GM12878 (cell line): Measurements from ENCODE around the gene RAP1GAP2. TPM values are rescaled to one million over a fixed set of nuclear protein-coding genes. Genes with fewer than 3 reads are reported as not detected.

ENCODE experiments used
- BMI1 ChIP-seq: fragments of 450-650 bp; IDR thresholded peaks from 2 replicates; pipeline ENCODE4 v1.6.1; 2016; ENCODE audit warnings: mild to moderate bottlenecking, moderate library complexity, borderline replicate concordance
- GABPA ChIP-seq: IDR thresholded peaks from 2 replicates; pipeline ENCODE4 v1.6.1; 2014; ENCODE audit warnings: antibody characterized with exemption, low read depth, mild to moderate bottlenecking, inconsistent platforms
- ZNF592 ChIP-seq: fragments of 450-650 bp; IDR thresholded peaks from 2 replicates; pipeline ENCODE4 v1.6.1; 2017; ENCODE audit warnings: mild to moderate bottlenecking, moderate library complexity
- polyA plus RNA-seq, 11 experiments: library from polyadenylated mRNA; depleted of rRNA in 4 of 11; unstranded in 6 of 11; stranded (reverse) in 5 of 11; fragments of >200 nt; fragmentation: Nextera tagmentation in 4 of 11; fragmentation: Illumina TruSeq in 1 of 11; extraction: Ambion mirVana in 4 of 11; extraction: Trizol in 1 of 11; gene quantifications; 1 replicate in 1 of 11; 2 replicates in 10 of 11; pipeline versions ENCODE4 v1.2.1 to v1.2.3, GENCODE V29; 2011 to 2016; ENCODE audit warnings: inconsistent platforms in 2 of 11, missing spikeins in 2 of 11, low read depth in 1 of 11
- total RNA-seq, 4 experiments: library from RNA; depleted of rRNA in 3 of 4; stranded (reverse); fragments of >200 nt in 3 of 4; fragmentation: Illumina TruSeq in 1 of 4; extraction: Trizol in 1 of 4; gene quantifications; 2 replicates each; pipeline versions ENCODE4 v1.2.1 to v1.2.3, GENCODE V29; 2013 to 2021
- TF ChIP-seq, protein P1 (sequence below): fragments of 450-650 bp; IDR thresholded peaks from 2 replicates; pipeline ENCODE4 v1.6.1; 2016; ENCODE audit warnings: mild to moderate bottlenecking, moderate library complexity, borderline replicate concordance

RAP1GAP2 gene
- total and polyA plus RNA-seq, 10 of the 15 experiments (the other 5 are each of a cell fraction or from before 2014, with no cell fraction given) = 0.03 to 0.95 (median 0.49) TPM; not detected in 2

DNA sequence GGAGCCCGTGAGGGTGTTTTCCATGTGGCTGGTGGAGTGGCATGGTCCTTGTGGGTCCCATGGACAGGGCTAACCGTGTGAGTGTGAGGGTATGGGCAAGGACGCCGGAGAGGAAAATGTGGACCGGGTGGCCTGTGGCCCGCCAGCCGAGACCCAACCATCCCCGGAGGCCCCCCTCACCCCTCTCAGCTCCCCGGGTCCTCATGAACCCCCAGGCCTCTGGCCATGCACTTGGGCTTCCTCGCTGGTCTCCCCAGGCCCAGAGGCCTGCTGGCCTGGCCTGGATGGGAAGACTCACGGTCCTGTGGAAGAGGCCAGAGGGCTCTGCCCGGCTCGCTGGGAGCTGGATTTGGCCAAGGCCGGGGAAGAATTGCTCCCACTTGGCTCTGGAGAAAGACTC is 13.1 kb downstream of the RAP1GAP2 start (continued):
- TF ChIP-seq, protein P1, sequence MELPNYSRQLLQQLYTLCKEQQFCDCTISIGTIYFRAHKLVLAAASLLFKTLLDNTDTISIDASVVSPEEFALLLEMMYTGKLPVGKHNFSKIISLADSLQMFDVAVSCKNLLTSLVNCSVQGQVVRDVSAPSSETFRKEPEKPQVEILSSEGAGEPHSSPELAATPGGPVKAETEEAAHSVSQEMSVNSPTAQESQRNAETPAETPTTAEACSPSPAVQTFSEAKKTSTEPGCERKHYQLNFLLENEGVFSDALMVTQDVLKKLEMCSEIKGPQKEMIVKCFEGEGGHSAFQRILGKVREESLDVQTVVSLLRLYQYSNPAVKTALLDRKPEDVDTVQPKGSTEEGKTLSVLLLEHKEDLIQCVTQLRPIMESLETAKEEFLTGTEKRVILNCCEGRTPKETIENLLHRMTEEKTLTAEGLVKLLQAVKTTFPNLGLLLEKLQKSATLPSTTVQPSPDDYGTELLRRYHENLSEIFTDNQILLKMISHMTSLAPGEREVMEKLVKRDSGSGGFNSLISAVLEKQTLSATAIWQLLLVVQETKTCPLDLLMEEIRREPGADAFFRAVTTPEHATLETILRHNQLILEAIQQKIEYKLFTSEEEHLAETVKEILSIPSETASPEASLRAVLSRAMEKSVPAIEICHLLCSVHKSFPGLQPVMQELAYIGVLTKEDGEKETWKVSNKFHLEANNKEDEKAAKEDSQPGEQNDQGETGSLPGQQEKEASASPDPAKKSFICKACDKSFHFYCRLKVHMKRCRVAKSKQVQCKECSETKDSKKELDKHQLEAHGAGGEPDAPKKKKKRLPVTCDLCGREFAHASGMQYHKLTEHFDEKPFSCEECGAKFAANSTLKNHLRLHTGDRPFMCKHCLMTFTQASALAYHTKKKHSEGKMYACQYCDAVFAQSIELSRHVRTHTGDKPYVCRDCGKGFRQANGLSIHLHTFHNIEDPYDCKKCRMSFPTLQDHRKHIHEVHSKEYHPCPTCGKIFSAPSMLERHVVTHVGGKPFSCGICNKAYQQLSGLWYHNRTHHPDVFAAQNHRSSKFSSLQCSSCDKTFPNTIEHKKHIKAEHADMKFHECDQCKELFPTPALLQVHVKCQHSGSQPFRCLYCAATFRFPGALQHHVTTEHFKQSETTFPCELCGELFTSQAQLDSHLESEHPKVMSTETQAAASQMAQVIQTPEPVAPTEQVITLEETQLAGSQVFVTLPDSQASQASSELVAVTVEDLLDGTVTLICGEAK = no peak
- no peak for TF ChIP-seq ZNF592
- no peak for TF ChIP-seq BMI1
- TF ChIP-seq GABPA = no peak
- TF ChIP-seq, all 136 proteins: peak for 0
